CD4-positive, alpha-beta T cell treated with Interleukin-21 for 1 hour (primary cell): ENCODE results near the gene HUNK.
"Not testable (repeated sequence)": the region's sequence is repeated elsewhere in the genome, so short reads cannot be mapped to it uniquely, and the experiment has no call there.

Experiments used
- DNase-seq: peaks from one replicate; pipeline ENCODE4 v3.0.0-alpha.2; 2020

The HUNK gene

GRCh38 chr21:32008714-32009113 lies 135.9 kb downstream of the HUNK start:
- no peak for DNase-seq

GRCh38 chr21:32009263-32009662 lies 136.4 kb downstream of the HUNK start:
- no peak for DNase-seq

DNA sequence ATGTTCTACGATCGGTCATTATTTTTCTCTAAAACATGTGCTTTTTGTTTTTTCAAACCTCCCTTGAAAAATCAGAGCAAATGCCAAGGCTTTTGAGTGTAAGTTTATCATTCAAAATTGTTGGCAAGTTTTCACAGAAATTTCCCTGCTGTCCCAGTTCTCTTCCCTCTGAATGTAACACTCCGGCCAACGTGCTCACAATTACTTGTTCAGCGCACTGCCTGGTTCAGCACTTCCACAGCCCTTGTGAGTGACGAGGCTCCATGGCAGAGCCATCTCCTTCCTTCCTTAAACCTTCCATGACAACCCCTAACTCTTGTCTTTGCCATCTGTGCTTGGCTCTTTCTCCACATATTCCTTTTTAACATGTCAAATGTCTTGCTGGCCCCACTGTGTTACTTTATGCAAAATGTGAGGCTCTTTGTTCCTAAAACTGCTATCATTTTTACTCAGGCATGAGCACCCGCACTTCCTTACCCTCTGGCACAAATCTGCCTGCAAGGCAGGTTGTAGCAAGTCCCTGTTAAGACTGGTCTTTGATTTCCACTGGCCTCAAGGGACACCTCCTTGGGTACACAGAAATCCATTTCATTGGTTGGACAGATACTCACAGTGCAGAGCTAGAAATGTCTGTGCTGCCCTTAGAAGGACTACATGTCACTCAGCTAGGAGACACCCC lies 142.8 kb downstream of the HUNK start:
- no peak for DNase-seq

DNA sequence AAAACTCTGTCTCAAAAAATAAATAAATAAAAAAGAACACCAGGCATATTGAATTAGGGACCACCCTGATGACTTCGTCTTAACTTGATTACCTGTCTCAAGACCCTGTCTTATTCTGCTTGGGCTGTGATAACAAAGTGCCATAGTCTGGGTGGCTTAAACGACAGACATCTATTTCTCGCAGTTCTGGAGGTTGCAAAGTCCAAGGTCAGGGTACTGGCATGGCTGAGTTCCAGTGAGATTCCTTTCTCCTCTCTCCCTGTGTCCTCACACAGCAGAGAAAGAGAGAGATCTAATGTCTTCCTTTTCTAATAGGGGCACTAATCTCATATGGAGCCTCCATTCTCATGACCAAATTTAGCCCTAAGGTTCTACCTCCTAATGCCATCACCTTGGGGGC lies 145.6 kb downstream of the HUNK start:
- DNase-seq = no peak

GRCh38 chr21:32020564-32020963 lies 147.7 kb downstream of the HUNK start:
- no peak for DNase-seq

GRCh38 chr21:32021319-32021994 lies 148.6 kb downstream of the HUNK start:
- no peak for DNase-seq

- DNase-seq = no peak
Observed at GRCh38 chr21:32022146-32022545, 149.3 kb downstream of the HUNK start.

DNA sequence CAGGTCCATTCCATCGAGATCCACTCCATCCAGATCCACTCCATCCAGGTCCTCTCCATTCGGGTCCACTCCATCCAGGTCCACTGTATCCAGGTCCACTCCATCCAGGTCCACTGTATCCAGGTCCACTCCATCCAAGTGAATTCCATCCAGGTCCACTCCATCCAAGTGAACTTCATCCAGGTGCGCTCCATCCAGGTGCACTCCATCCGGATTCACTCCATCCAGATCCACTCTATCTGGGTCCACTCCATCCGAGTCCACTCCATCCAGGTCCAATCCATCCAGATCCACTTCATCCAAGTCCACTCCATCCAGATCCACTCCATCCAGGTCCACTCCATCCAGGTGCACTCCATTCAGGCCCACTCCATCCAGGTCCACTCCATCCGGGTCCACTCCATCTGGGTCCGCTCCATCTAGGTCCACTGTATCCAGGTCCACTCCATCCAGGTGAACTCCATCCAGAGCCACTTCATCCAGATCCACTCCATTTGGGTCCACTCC lies 157.4 kb downstream of the HUNK start:
- no peak for DNase-seq

GRCh38 chr21:32034850-32035249 lies 162.0 kb downstream of the HUNK start:
- DNase-seq = no peak

DNA sequence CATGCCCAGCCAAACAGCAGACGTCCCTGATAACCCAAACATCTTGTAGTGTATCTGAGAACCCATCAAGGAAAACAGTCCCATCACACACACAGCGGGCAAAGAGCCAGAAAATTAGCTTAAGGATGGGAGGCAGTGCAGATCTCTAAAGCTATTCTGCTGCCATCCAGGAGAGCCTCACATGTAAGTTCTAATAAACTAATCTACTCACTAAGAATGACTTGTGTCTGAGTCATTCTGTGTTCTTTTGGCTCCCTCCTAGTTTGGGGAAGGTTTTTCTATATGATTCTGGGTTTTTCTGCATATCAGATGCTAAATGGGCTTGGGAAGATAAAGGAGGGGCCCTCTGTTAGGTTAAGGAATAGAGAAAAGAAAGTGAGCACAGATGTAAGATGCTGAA lies 162.8 kb downstream of the HUNK start:
- no peak for DNase-seq

GRCh38 chr21:32036756-32037155 lies 163.9 kb downstream of the HUNK start:
- DNase-seq = no peak

- DNase-seq = not testable (repeated sequence)
Observed at GRCh38 chr21:32038751-32039150, 165.9 kb downstream of the HUNK start.

DNA sequence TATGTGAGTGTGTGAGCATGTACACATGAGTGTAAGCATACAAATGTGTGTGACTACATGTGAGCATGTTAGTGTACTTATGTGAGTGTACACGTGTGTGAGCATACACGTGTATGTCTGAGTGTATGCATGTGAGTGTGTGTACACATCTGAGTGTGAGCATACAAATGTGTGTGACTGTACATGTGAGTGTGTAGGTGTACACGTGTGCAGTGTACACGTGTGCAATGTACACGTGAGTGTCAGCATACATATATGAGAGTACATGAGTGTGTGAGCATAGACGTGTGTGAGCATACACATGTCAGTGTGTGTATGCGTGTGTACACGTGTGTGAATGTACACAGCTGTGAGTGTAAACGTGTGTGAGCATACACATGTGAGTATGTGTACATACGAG lies 170.6 kb downstream of the HUNK start:
- no peak for DNase-seq

DNA sequence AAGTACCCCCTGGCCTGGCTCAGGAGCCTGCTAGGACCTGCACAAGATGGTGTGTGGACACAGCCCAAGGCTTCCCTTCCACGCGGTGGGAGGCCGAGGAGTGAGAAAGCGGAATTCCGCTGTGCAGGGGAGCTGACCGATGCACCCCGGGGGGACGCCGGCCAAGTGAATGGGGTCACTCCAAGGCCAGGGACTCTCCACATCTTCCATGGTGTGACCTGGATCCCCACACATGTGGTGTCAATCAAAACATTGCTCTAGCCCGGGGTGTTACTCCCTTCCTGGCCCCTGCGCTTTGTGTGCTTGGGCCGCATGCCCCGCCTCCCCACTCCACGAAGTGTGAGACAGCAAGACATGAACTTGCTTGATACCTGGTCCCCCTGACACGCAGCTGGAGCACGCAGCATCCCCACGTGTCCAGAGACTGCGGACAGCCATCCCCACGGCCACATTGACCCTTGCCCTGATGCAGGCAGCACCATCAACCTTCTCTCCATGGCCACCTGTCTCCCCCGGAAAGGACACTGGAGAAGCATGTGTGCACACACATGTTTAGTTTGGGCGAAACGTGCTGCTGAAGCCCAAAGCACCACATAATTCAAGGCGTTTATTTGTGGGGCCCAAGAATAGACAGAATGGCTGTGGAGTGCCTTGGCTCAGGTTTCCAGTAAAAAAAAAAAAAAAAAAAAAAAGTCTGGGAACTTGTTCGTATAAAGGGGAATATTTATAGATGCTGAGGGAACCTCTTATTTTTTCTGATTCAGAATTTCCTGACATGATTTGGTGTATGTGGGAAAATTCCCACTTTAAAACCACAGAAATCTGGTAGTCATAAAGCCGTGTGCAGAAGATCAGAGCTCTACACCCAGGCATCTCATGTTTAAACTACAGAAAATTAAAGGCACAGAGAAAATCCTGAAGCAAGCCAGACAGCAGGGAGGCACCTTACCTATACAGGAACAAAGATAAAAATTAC lies 171.7 kb downstream of the HUNK start:
- no peak for DNase-seq

- DNase-seq = no peak
Observed at GRCh38 chr21:32046191-32046590, 173.4 kb downstream of the HUNK start.

- DNase-seq = no peak
Observed at GRCh38 chr21:32048353-32048752, 175.5 kb downstream of the HUNK start.
